Urinary bladder (tissue), 4 donors: ENCODE results near the gene LMBR1L. TPM values are rescaled to one million over a fixed set of nuclear protein-coding genes. Genes with fewer than 3 reads are reported as not detected.
"Not testable (repeated sequence)": the region's sequence is repeated elsewhere in the genome, so short reads cannot be mapped to it uniquely, and the experiment has no call there.

Source experiments
- DNase-seq: peaks from one replicate; pipeline ENCODE4 v3.0.0-alpha.2; 2015; ENCODE audit errors: extremely low spot score
- H3K27ac ChIP-seq: one replicate; pipeline ENCODE4 v1.5.1; 2013; ENCODE audit warnings: low read depth, mild to moderate bottlenecking, moderate library complexity
- H3K36me3 ChIP-seq: one replicate; pipeline ENCODE4 v1.6.1; 2013; ENCODE audit warnings: mild to moderate bottlenecking, moderate library complexity; ENCODE audit not compliant: insufficient read depth
- H3K4me1 ChIP-seq: one replicate; pipeline ENCODE4 v1.6.1; 2013; ENCODE audit warnings: mild to moderate bottlenecking, moderate library complexity; ENCODE audit not compliant: insufficient read depth
- H3K4me3 ChIP-seq: one replicate; pipeline ENCODE4 v1.5.1; 2013; ENCODE audit warnings: low read depth, low read length
- WGBS: extraction: QIAGEN DNeasy Blood & Tissue Kit; methylation state at CpG from one replicate; pipeline ENCODE4 v1.1.7; 2013; 5-methylcytosine and 5-hydroxymethylcytosine counted together
- polyA plus RNA-seq: library from polyadenylated mRNA; stranded (reverse); fragments of 200-250 nt; gene quantifications from one replicate; pipeline ENCODE4 v1.2.3, GENCODE V29; 2013
- total RNA-seq: library from RNA; depleted of rRNA; stranded (reverse); fragments of >200 nt; gene quantifications from one replicate; pipeline ENCODE4 v1.2.3, GENCODE V29; 2014
- donor health status: healthy with polysubstance abuse.
- donor health status: healthy.

The LMBR1L gene
- total and polyA plus RNA-seq, 2 donors, result 52.4 to 53.9 TPM

- Histone ChIP-seq H3K4me1 (no peaks in the 10 kb centered on the region), H3K4me3 (no peak overlapping the region), H3K36me3 (no peaks in the 10 kb centered on the region), H3K27ac (no peak overlapping the region)
- 61% methylated on average over 6 of the region's 6 CpGs for WGBS
- DNase-seq, result no peak
Observed at GRCh38 chr12:49088932-49089330, 21.7 kb downstream of the LMBR1L start.

- WGBS, result 4% methylated on average over 18 of the region's 18 CpGs
- H3K27ac ChIP-seq, result no peak overlapping the region
- no peak overlapping the region for H3K4me3 ChIP-seq
- DNase-seq, result peak; percentile 70
- H3K36me3 ChIP-seq, result no peaks in the 10 kb centered on the region
- H3K4me1 ChIP-seq, result no peaks in the 10 kb centered on the region
Observed at GRCh38 chr12:49088150-49088931, 22.3 kb downstream of the LMBR1L start.

- no peak overlapping the region for H3K27ac ChIP-seq
Observed at GRCh38 chr12:49086116-49086515, 24.5 kb downstream of the LMBR1L start.

GRCh38 chr12:49084438-49084837 lies 26.2 kb downstream of the LMBR1L start:
- DNase-seq, result no peak
- no peaks in the 10 kb centered on the region for H3K36me3 ChIP-seq
- H3K4me3 ChIP-seq, result no peak overlapping the region
- no peaks in the 10 kb centered on the region for H3K4me1 ChIP-seq
- no peak overlapping the region for H3K27ac ChIP-seq
- WGBS, result 99% methylated on average over 3 of the region's 3 CpGs

More at GRCh38 chr12:49086116-49086515, 24.5 kb downstream of the LMBR1L start:
- no peak for DNase-seq
- no peak overlapping the region for H3K4me3 ChIP-seq
- no peaks in the 10 kb centered on the region for H3K4me1 ChIP-seq
- H3K36me3 ChIP-seq, result no peaks in the 10 kb centered on the region
- WGBS, result 55% methylated on average over 3 of the region's 3 CpGs

GRCh38 chr12:49079793-49080192 lies 30.9 kb downstream of the LMBR1L start:
- WGBS, result 41% methylated on average over 1 of the region's 1 CpG
- Histone ChIP-seq H3K27ac (no peak overlapping the region), H3K36me3 (no peaks in the 10 kb centered on the region), H3K4me1 (no peaks in the 10 kb centered on the region), H3K4me3 (no peak overlapping the region)
- DNase-seq, result no peak

GRCh38 chr12:49070971-49071370 lies 39.7 kb downstream of the LMBR1L start:
- DNase-seq, result no peak
- H3K27ac ChIP-seq, result no peak overlapping the region
- no peak overlapping the region for H3K4me3 ChIP-seq
- H3K36me3 ChIP-seq, result no peaks in the 10 kb centered on the region
- H3K4me1 ChIP-seq, result peaks cover 2% of the 10 kb centered on the region
- 94% methylated on average over 11 of the region's 11 CpGs for WGBS

- Histone ChIP-seq H3K27ac (no peak within 1 kb of the TSS), H3K4me1 (peaks cover 2% of the 10 kb centered on the region), H3K36me3 (no peaks in the 10 kb centered on the region), H3K4me3 (peak within 1 kb of the TSS; percentile 71)
- under 1% methylated on average over 60 of the region's 60 CpGs for WGBS
- peak; percentile 92 for DNase-seq
Observed at GRCh38 chr12:49069507-49070346, 40.9 kb downstream of the LMBR1L start, which contains the start of gene RHEBL1. TSS of gene RHEBL1 (minus strand) at chr12:49069979. CDS start at chr12:49069785, 194 bp downstream.

GRCh38 chr12:49068879-49069506 lies 41.7 kb downstream of the LMBR1L start:
- DNase-seq, result no peak
- WGBS, result 18% methylated on average over 21 of the region's 21 CpGs
- peaks cover 2% of the 10 kb centered on the region for H3K4me1 ChIP-seq
- no peaks in the 10 kb centered on the region for H3K36me3 ChIP-seq
- H3K4me3 ChIP-seq, result peak overlapping the region; percentile 71
- no peak overlapping the region for H3K27ac ChIP-seq

GRCh38 chr12:49066120-49066519 lies 44.5 kb downstream of the LMBR1L start:
- 61% methylated on average over 4 of the region's 4 CpGs for WGBS
- H3K36me3 ChIP-seq, result no peaks in the 10 kb centered on the region
- H3K4me3 ChIP-seq, result no peak overlapping the region
- H3K27ac ChIP-seq, result no peak overlapping the region
- no peak for DNase-seq
- peaks cover 2% of the 10 kb centered on the region for H3K4me1 ChIP-seq

- Histone ChIP-seq H3K4me3 (no peak overlapping the region), H3K4me1 (no peaks in the 10 kb centered on the region), H3K36me3 (no peaks in the 10 kb centered on the region), H3K27ac (no peak overlapping the region)
- WGBS, result 91% methylated on average over 5 of the region's 5 CpGs
- no peak for DNase-seq
Observed at GRCh38 chr12:49064767-49065152, 45.9 kb downstream of the LMBR1L start.

- H3K4me1 ChIP-seq, H3K4me3 ChIP-seq, H3K36me3 ChIP-seq, H3K27ac ChIP-seq, DNase-seq: not testable (repeated sequence)
- WGBS, result 91% methylated on average over 17 of the region's 17 CpGs
Observed at GRCh38 chr12:49061916-49062315, 48.7 kb downstream of the LMBR1L start.

GRCh38 chr12:49061157-49061650 lies 49.4 kb downstream of the LMBR1L start:
- no peak for DNase-seq
- Histone ChIP-seq H3K4me1 (no peaks in the 10 kb centered on the region), H3K4me3 (peak overlapping the region; percentile 96), H3K27ac (no peak overlapping the region), H3K36me3 (no peaks in the 10 kb centered on the region)
- WGBS, result 7% methylated on average over 16 of the region's 16 CpGs
